GM19099 (cell line): Measurements from ENCODE around the gene PEAR1.

ENCODE experiments used
- POLR2A ChIP-seq: IDR thresholded peaks from 3 replicates; pipeline ENCODE4 v1.6.1; 2011; ENCODE audit warnings: low read depth; ENCODE audit not compliant: insufficient read length; ENCODE audit errors: extremely low read depth

PEAR1 gene

DNA sequence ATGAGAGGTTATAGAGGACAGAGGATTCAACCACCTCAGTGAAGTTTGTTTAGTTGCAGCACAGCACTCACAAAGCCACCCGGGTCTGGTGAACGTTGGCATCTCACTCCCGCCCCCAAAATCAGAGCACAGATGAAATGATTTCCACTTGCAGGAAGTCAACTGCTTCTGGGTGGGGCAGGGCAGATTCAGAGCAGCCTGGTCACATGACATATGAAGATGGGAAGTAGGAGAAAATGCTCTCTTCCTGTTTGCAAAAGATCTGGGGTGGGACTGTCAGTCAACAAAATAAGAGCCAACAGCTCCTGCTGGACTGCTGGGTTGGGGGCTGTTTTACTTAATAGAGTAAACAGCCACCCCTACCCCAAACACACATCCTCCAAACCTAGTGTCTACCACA is 70.1 kb downstream of the PEAR1 start:
- no peak for TF ChIP-seq POLR2A

- no peak for TF ChIP-seq POLR2A
These were observed 70.9 kb downstream of the PEAR1 start for GRCh38 chr1:156964441-156964840.
